NOMO-1 treated with dmso at 0.1 percent for 144 hours (cell line): ENCODE data around the gene DSCAM.
"Not testable (repeated sequence)": the region's sequence is repeated elsewhere in the genome, so short reads cannot be mapped to it uniquely, and the experiment has no call there.

Experiments
- DNase-seq: peaks from one replicate; lab custom pipeline; 2025; ENCODE audit not compliant: unreplicated experiment; lab: John Stamatoyannopoulos, UW

The DSCAM gene

GRCh38 chr21:40074198-40074597 lies 772.8 kb downstream of the DSCAM start:
- no peak for DNase-seq

- no peak for DNase-seq
These were observed 773.3 kb downstream of the DSCAM start for GRCh38 chr21:40073642-40074041.

GRCh38 chr21:40070871-40071270 lies 776.1 kb downstream of the DSCAM start:
- DNase-seq: no peak

- no peak for DNase-seq
These were observed 779.2 kb downstream of the DSCAM start for GRCh38 chr21:40067751-40068150.

GRCh38 chr21:40066221-40066620 lies 780.7 kb downstream of the DSCAM start:
- DNase-seq: no peak

- no peak for DNase-seq
These were observed 786.8 kb downstream of the DSCAM start for GRCh38 chr21:40060083-40060677.

GRCh38 chr21:40057331-40057730 lies 789.6 kb downstream of the DSCAM start:
- DNase-seq: no peak

- DNase-seq: no peak
These were observed 790.9 kb downstream of the DSCAM start for GRCh38 chr21:40056031-40056430.

GRCh38 chr21:40054403-40054802 lies 792.6 kb downstream of the DSCAM start:
- no peak for DNase-seq

- no peak for DNase-seq
These were observed 794.0 kb downstream of the DSCAM start for GRCh38 chr21:40053007-40053406.

- no peak for DNase-seq
These were observed 794.7 kb downstream of the DSCAM start for GRCh38 chr21:40052276-40052675.

- no peak for DNase-seq
These were observed 795.2 kb downstream of the DSCAM start for GRCh38 chr21:40051801-40052200.

GRCh38 chr21:40049931-40050290 lies 797.0 kb downstream of the DSCAM start:
- DNase-seq: no peak

- DNase-seq: no peak
These were observed 797.7 kb downstream of the DSCAM start for GRCh38 chr21:40049031-40049930.

- no peak for DNase-seq
These were observed 798.8 kb downstream of the DSCAM start for GRCh38 chr21:40047993-40048730.

GRCh38 chr21:40047211-40047610 lies 799.7 kb downstream of the DSCAM start:
- DNase-seq: no peak

GRCh38 chr21:40043866-40044265 lies 803.1 kb downstream of the DSCAM start:
- DNase-seq: no peak

- no peak for DNase-seq
These were observed 803.5 kb downstream of the DSCAM start for GRCh38 chr21:40043423-40043822.

- no peak for DNase-seq
These were observed 805.5 kb downstream of the DSCAM start for GRCh38 chr21:40041446-40041845.

GRCh38 chr21:40033156-40033782 lies 813.7 kb downstream of the DSCAM start:
- not testable (repeated sequence) for DNase-seq

GRCh38 chr21:40029888-40030287 lies 817.1 kb downstream of the DSCAM start:
- no peak for DNase-seq
